ENCODE results near the gene BCAM.

GRCh38 chr19:44806291-44806690, 2.6 kb upstream of the BCAM start:
- TF ChIP-seq CTCF (IDR thresholded peaks at IDR 0.05; ENCODE audit: extremely low read depth in 1 of 2, insufficient read depth in 1 of 2, low read depth in 1 of 2, low read length in 2 of 2) (no peak), MYC (IDR thresholded peaks at IDR 0.05; ENCODE audit: low read depth, low read length) (no peak), EZH2 (IDR thresholded peaks at IDR 0.05; ENCODE audit: borderline replicate concordance, low read depth, low read length, severe bottlenecking) (no peak), POLR2A (IDR thresholded peaks at IDR 0.05; ENCODE audit: low read depth, low read length) (no peak), POLR2AphosphoS5 (IDR thresholded peaks at IDR 0.05; ENCODE audit: insufficient read depth, low read depth, low read length) (no peak), GATA2 (IDR thresholded peaks at IDR 0.05; ENCODE audit: insufficient read depth, insufficient read length, low read depth, low read length) (no peak), JUN (IDR thresholded peaks at IDR 0.05; ENCODE audit: borderline replicate concordance, insufficient read depth, insufficient read length, low read depth) (no peak), FOS (IDR thresholded peaks at IDR 0.05; ENCODE audit: borderline replicate concordance, insufficient read depth, low read length) (no peak)
- TF ChIP-seq, protein P1, sequence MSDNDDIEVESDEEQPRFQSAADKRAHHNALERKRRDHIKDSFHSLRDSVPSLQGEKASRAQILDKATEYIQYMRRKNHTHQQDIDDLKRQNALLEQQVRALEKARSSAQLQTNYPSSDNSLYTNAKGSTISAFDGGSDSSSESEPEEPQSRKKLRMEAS (IDR thresholded peaks at IDR 0.05; ENCODE audit: insufficient read depth, insufficient read length), result no peak

All from endothelial cell of umbilical vein (primary cell).